ENCODE measurements around the gene RPEL1. TPM values are rescaled to one million over a fixed set of nuclear protein-coding genes. Genes with fewer than 3 reads are reported as not detected.

Gene RPEL1
- total RNA-seq, 1 donor from 2014 or later, result not detected

- peaks cover 8% of the 10 kb centered on the region for H3K4me1 Mint-ChIP-seq
- no peak for DNase-seq
- ChIA-PET CTCF (no interaction called here), POLR2A (no interaction called here)
- no peak overlapping the region for H3K27ac Mint-ChIP-seq
- H3K4me3 Mint-ChIP-seq, result no peak overlapping the region
- H3K36me3 Mint-ChIP-seq (ENCODE audit: low read depth), result no peaks in the 10 kb centered on the region
- ATAC-seq (ENCODE audit: low read depth), result no peak
- peaks cover 67% of the 10 kb centered on the region for H3K27me3 Mint-ChIP-seq
- intact Hi-C loops (cut with micrococcal nuclease), result no loop called here
- no peaks in the 10 kb centered on the region for H3K9me3 Mint-ChIP-seq
- TF ChIP-seq, protein P1, sequence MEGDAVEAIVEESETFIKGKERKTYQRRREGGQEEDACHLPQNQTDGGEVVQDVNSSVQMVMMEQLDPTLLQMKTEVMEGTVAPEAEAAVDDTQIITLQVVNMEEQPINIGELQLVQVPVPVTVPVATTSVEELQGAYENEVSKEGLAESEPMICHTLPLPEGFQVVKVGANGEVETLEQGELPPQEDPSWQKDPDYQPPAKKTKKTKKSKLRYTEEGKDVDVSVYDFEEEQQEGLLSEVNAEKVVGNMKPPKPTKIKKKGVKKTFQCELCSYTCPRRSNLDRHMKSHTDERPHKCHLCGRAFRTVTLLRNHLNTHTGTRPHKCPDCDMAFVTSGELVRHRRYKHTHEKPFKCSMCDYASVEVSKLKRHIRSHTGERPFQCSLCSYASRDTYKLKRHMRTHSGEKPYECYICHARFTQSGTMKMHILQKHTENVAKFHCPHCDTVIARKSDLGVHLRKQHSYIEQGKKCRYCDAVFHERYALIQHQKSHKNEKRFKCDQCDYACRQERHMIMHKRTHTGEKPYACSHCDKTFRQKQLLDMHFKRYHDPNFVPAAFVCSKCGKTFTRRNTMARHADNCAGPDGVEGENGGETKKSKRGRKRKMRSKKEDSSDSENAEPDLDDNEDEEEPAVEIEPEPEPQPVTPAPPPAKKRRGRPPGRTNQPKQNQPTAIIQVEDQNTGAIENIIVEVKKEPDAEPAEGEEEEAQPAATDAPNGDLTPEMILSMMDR (IDR thresholded peaks at IDR 0.05), result no peak
Observed at GRCh38 chr10:103277713-103278536, 32.2 kb downstream of the RPEL1 start.

DNA sequence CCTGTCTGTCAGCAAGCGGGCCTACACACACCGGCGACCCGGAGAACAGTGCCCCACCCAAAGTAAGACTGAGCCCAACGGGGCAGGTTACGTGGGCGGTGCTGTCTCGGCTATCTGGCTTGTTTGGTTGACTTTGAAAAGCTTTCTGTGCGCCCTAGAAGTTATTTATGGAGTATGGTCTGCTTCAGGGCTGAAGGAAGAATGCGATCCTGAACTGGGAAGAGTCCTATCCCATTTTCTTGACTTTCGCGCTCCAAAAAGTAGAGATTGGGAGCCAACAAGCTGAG, 32.8 kb downstream of the RPEL1 start:
- CTCF ChIA-PET, result interaction anchor here (1.0 kb wide), 1 partner anchor 34 kb away, joined by 3 read pairs; no protein-coding TSS in a partner anchor

GRCh38 chr10:103278862-103279298, 33.2 kb downstream of the RPEL1 start:
- no peak overlapping the region for H3K4me3 Mint-ChIP-seq
- POLR2A ChIA-PET, result no interaction called here
- DNase-seq, result peak; percentile 21

More for the DNA sequence above, 32.8 kb downstream of the RPEL1 start:
- intact Hi-C loops (cut with micrococcal nuclease), result no loop called here
- ATAC-seq (ENCODE audit: low read depth), result no peak
- H3K27ac Mint-ChIP-seq, result no peak overlapping the region
- DNase-seq, result no peak
- TF ChIP-seq, protein P1 (IDR thresholded peaks at IDR 0.05), result no peak
- H3K4me3 Mint-ChIP-seq, result no peak overlapping the region
- peaks cover 8% of the 10 kb centered on the region for H3K4me1 Mint-ChIP-seq
- no peaks in the 10 kb centered on the region for H3K9me3 Mint-ChIP-seq
- peaks cover 66% of the 10 kb centered on the region for H3K27me3 Mint-ChIP-seq
- no peaks in the 10 kb centered on the region for H3K36me3 Mint-ChIP-seq (ENCODE audit: low read depth)
- POLR2A ChIA-PET, result no interaction called here

GRCh38 chr10:103280031-103280430, 34.3 kb downstream of the RPEL1 start:
- H3K27ac Mint-ChIP-seq, result no peak overlapping the region
- TF ChIP-seq, protein P1 (IDR thresholded peaks at IDR 0.05), result no peak
- H3K9me3 Mint-ChIP-seq, result no peaks in the 10 kb centered on the region
- DNase-seq, result no peak
- intact Hi-C loops (cut with micrococcal nuclease), result no loop called here
- no peaks in the 10 kb centered on the region for H3K36me3 Mint-ChIP-seq (ENCODE audit: low read depth)
- H3K4me3 Mint-ChIP-seq, result no peak overlapping the region
- CTCF ChIA-PET, result no interaction called here
- peaks cover 68% of the 10 kb centered on the region for H3K27me3 Mint-ChIP-seq
- POLR2A ChIA-PET, result no interaction called here
- peaks cover 8% of the 10 kb centered on the region for H3K4me1 Mint-ChIP-seq
- no peak for ATAC-seq (ENCODE audit: low read depth)

More at GRCh38 chr10:103278862-103279298, 33.2 kb downstream of the RPEL1 start:
- peaks cover 8% of the 10 kb centered on the region for H3K4me1 Mint-ChIP-seq
- intact Hi-C loops (cut with micrococcal nuclease), result no loop called here
- TF ChIP-seq, protein P1 (IDR thresholded peaks at IDR 0.05), result no peak
- ATAC-seq (ENCODE audit: low read depth), result no peak
- no peak overlapping the region for H3K27ac Mint-ChIP-seq
- CTCF ChIA-PET, result interaction anchor here (1.0 kb wide), 1 partner anchor 35 kb away, joined by 3 read pairs; no protein-coding TSS in a partner anchor
- H3K27me3 Mint-ChIP-seq, result peaks cover 63% of the 10 kb centered on the region
- no peaks in the 10 kb centered on the region for H3K36me3 Mint-ChIP-seq (ENCODE audit: low read depth)
- H3K9me3 Mint-ChIP-seq, result no peaks in the 10 kb centered on the region

DNA sequence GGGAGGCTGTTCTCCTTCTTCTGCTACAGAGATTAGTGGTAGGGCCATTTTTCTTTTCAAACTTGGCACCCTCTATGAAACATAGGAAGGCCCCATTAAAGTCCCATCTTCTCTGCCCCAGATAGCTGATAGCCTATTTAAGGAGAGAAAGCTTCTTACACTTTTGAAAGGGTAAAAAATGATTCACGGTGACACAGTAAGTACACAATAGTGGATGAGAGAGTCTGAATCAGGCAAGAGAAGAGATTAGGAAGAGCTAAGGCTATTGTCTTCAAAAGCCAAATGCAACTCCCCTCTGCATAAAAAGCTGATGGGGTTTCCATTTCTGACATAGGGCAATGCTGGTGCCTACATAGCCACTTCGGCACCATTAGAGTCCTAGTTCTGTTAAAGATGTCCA, 34.8 kb downstream of the RPEL1 start:
- H3K4me1 Mint-ChIP-seq, result peaks cover 8% of the 10 kb centered on the region
- POLR2A ChIA-PET, result no interaction called here
- ATAC-seq (ENCODE audit: low read depth), result no peak

More for the DNA sequence above, 34.8 kb downstream of the RPEL1 start:
- H3K27me3 Mint-ChIP-seq, result peaks cover 63% of the 10 kb centered on the region
- TF ChIP-seq, protein P1 (IDR thresholded peaks at IDR 0.05), result no peak
- DNase-seq, result no peak
- H3K4me3 Mint-ChIP-seq, result no peak overlapping the region
- H3K27ac Mint-ChIP-seq, result no peak overlapping the region
- no peaks in the 10 kb centered on the region for H3K9me3 Mint-ChIP-seq
- H3K36me3 Mint-ChIP-seq (ENCODE audit: low read depth), result no peaks in the 10 kb centered on the region
- CTCF ChIA-PET, result no interaction called here
- intact Hi-C loops (cut with micrococcal nuclease), result no loop called here

All from activated B cell treated with CpG ODN at 0.5 μM for 24 hours (primary cell).